SK-N-SH (cell line): ENCODE measurements around the gene SST. TPM values are rescaled to one million over a fixed set of nuclear protein-coding genes. Genes with fewer than 3 reads are reported as not detected.

Experiments
- CTCF ChIA-PET: fragments of 300-600, 350-600 bp; formaldehyde crosslinking; extraction: SDS; loops from one replicate; lab custom pipeline; 2021; lab: Yijun Ruan, JAX
- POLR2A ChIA-PET: fragments of 350-600 bp; sonication (Branson Sonifier 250); formaldehyde crosslinking; extraction: SDS; loops from one replicate; lab custom pipeline; 2020; ENCODE audit warnings: antibody characterized with exemption, inconsistent platforms; lab: Yijun Ruan, JAX
- DNase-seq: peaks from one replicate; pipeline ENCODE4 v3.0.0; 2012
- H2AFZ ChIP-seq: fragments of 200-600 bp; sonication (generic); 2 replicates; pipeline ENCODE4 v1.8.1; 2016; ENCODE audit warnings: antibody characterized with exemption, mild to moderate bottlenecking, low read depth
- H3F3A ChIP-seq: fragments of 200-600 bp; sonication (generic); replicated peaks from 2 replicates; pipeline ENCODE3; 2016; ENCODE audit warnings: antibody characterized with exemption, mild to moderate bottlenecking; ENCODE audit not compliant: insufficient read depth
- H3K27ac ChIP-seq, 2 experiments: fragments of 200-500 bp in 1 of 2; fragments of 200-600 bp in 1 of 2; sonication (Bioruptor generic) in 1 of 2; sonication (generic), shearing (Covaris generic) in 1 of 2; 2 replicates each; pipeline versions ENCODE4 v1.5.1 to v1.6.1; 2014 to 2016; ENCODE audit warnings: low read depth in 2 of 2, inconsistent platforms in 1 of 2, low read length in 1 of 2, mild to moderate bottlenecking in 1 of 2, mixed read lengths in 1 of 2
- H3K27me3 ChIP-seq: fragments of 200-600 bp; sonication (generic), shearing (Covaris generic); 2 replicates; pipeline ENCODE4 v1.6.1; 2016; ENCODE audit warnings: mixed run types; ENCODE audit not compliant: insufficient read depth
- H3K36me3 ChIP-seq, 2 experiments: fragments of 200-500 bp in 1 of 2; fragments of 200-600 bp in 1 of 2; sonication (Bioruptor generic) in 1 of 2; sonication (generic) in 1 of 2; replicated peaks in 1 of 2; 2 replicates each; pipeline versions ENCODE3 to v1.5.1; 2014 to 2016; ENCODE audit warnings: low read length in 1 of 2, mild to moderate bottlenecking in 1 of 2; ENCODE audit not compliant: insufficient read depth in 2 of 2, control insufficient read depth in 1 of 2
- H3K4me1 ChIP-seq, 2 experiments: fragments of 200-500 bp in 1 of 2; fragments of 200-600 bp in 1 of 2; sonication (Bioruptor generic) in 1 of 2; sonication (generic), shearing (Covaris generic) in 1 of 2; 2 replicates each; pipeline versions ENCODE4 v1.5.1 to v1.6.1; 2014 to 2016; ENCODE audit warnings: low read depth in 1 of 2, low read length in 1 of 2, mixed run types in 1 of 2; ENCODE audit not compliant: insufficient read depth in 2 of 2, control insufficient read depth in 1 of 2
- H3K4me2 ChIP-seq: fragments of 200-600 bp; sonication (generic), shearing (Covaris generic); 2 replicates; pipeline ENCODE4 v1.6.1; 2017; ENCODE audit warnings: mixed run types
- H3K4me3 ChIP-seq, 2 experiments: fragments of 200-500 bp in 1 of 2; fragments of 200-600 bp in 1 of 2; sonication (Bioruptor generic) in 1 of 2; sonication (generic), shearing (Covaris generic) in 1 of 2; 2 replicates each; pipeline versions ENCODE4 v1.5.1 to v1.8.1; 2014 to 2016; ENCODE audit warnings: low read depth in 2 of 2, inconsistent platforms in 1 of 2, low read length in 1 of 2, mild to moderate bottlenecking in 1 of 2, mixed read lengths in 1 of 2, moderate library complexity in 1 of 2
- H3K79me2 ChIP-seq: fragments of 200-600 bp; sonication (generic); 2 replicates; pipeline ENCODE4 v1.8.1; 2017; ENCODE audit warnings: mild to moderate bottlenecking; ENCODE audit not compliant: insufficient read depth
- H3K9ac ChIP-seq: fragments of 200-600 bp; sonication (generic); 2 replicates; pipeline ENCODE4 v1.6.1; 2017; ENCODE audit warnings: mixed run types
- H3K9me2 ChIP-seq: fragments of 200-600 bp; sonication (generic); 2 replicates; pipeline ENCODE4 v1.6.1; 2017; ENCODE audit warnings: mixed run types
- H3K9me3 ChIP-seq: fragments of 200-600 bp; sonication (generic); 2 replicates; pipeline ENCODE4 v1.6.1; 2017; ENCODE audit warnings: mixed run types, mild to moderate bottlenecking, moderate library complexity
- H4K20me1 ChIP-seq: fragments of 200-600 bp; sonication (generic); 2 replicates; pipeline ENCODE4 v1.6.1; 2017; ENCODE audit warnings: mild to moderate bottlenecking, mixed run types; ENCODE audit not compliant: insufficient read depth
- EP300 ChIP-seq, 2 experiments: IDR thresholded peaks; 2 replicates each; pipeline versions ENCODE4 v1.4.0 to v1.6.1; 2012; ENCODE audit warnings: borderline replicate concordance in 1 of 2, low read depth in 1 of 2, low read length in 1 of 2
- EZH2phosphoT487 ChIP-seq: fragments of 200-600 bp; sonication (generic); IDR thresholded peaks from 2 replicates; pipeline ENCODE4 v1.6.1; 2017; ENCODE audit warnings: low read depth, mixed run types, mild to moderate bottlenecking, antibody characterized with exemption, moderate library complexity, borderline replicate concordance
- FOXJ3 ChIP-seq: sonication (generic); formaldehyde crosslinking; IDR thresholded peaks from 2 replicates; pipeline ENCODE4 v1.5.1; 2020; ENCODE audit warnings: mild to moderate bottlenecking, missing genetic modification reagents
- FOXM1 ChIP-seq: IDR thresholded peaks from 2 replicates; pipeline ENCODE4 v1.4.0; 2012; ENCODE audit warnings: low read depth, mild to moderate bottlenecking
- GATA2 ChIP-seq: sonication (generic); formaldehyde crosslinking; IDR thresholded peaks from 2 replicates; pipeline ENCODE4 v1.5.0; 2020; ENCODE audit warnings: mild to moderate bottlenecking, missing genetic modification reagents
- IRF3 ChIP-seq: fragments of 150-350 bp; IDR thresholded peaks from 2 replicates; pipeline ENCODE4 v1.6.1; 2016; ENCODE audit warnings: mild to moderate bottlenecking, low read depth, low read length
- JUND ChIP-seq: IDR thresholded peaks from 2 replicates; pipeline ENCODE4 v1.4.0; 2012
- MXI1 ChIP-seq: IDR thresholded peaks from 2 replicates; pipeline ENCODE4 v1.6.1; 2012; ENCODE audit warnings: mild to moderate bottlenecking, low read depth, low read length, improper control_type of control experiment
- SMC3 ChIP-seq: IDR thresholded peaks from 2 replicates; pipeline ENCODE4 v1.6.1; 2012; ENCODE audit warnings: low read depth, low read length, improper control_type of control experiment
- TAF1 ChIP-seq: IDR thresholded peaks from 2 replicates; pipeline ENCODE4 v1.6.1; 2012; ENCODE audit warnings: low read depth, mild to moderate bottlenecking, low read length, moderate library complexity, borderline replicate concordance
- TEAD4 ChIP-seq: IDR thresholded peaks from 2 replicates; pipeline ENCODE4 v1.4.0; 2012; ENCODE audit warnings: mild to moderate bottlenecking, borderline replicate concordance; ENCODE audit not compliant: insufficient read depth
- USF1 ChIP-seq: IDR thresholded peaks from 2 replicates; pipeline ENCODE4 v1.4.0; 2012; ENCODE audit warnings: low read depth, borderline replicate concordance
- USF2 ChIP-seq: fragments of 150-350 bp; IDR thresholded peaks from 2 replicates; pipeline ENCODE4 v1.6.1; 2017; ENCODE audit warnings: antibody characterized with exemption, low read length, low read depth, borderline replicate concordance
- ZBTB33 ChIP-seq: IDR thresholded peaks from 2 replicates; pipeline ENCODE4 v1.4.0; 2012; ENCODE audit warnings: low read depth, borderline replicate concordance
- WGBS: methylation state at CpG from one replicate; pipeline ENCODE4 v1.1.6; 2017; ENCODE audit warnings: low lambda C conversion rate; 5-methylcytosine and 5-hydroxymethylcytosine counted together
- polyA plus RNA-seq, 3 experiments: library from polyadenylated mRNA; depleted of rRNA; stranded (reverse); fragments of >200 nt; gene quantifications; 2 replicates each; pipeline ENCODE4 v1.2.3, GENCODE V29; 2012

Gene SST
- polyA plus RNA-seq, 1 of the 3 experiments (the other 2 are of a cell fraction): not detected

DNA sequence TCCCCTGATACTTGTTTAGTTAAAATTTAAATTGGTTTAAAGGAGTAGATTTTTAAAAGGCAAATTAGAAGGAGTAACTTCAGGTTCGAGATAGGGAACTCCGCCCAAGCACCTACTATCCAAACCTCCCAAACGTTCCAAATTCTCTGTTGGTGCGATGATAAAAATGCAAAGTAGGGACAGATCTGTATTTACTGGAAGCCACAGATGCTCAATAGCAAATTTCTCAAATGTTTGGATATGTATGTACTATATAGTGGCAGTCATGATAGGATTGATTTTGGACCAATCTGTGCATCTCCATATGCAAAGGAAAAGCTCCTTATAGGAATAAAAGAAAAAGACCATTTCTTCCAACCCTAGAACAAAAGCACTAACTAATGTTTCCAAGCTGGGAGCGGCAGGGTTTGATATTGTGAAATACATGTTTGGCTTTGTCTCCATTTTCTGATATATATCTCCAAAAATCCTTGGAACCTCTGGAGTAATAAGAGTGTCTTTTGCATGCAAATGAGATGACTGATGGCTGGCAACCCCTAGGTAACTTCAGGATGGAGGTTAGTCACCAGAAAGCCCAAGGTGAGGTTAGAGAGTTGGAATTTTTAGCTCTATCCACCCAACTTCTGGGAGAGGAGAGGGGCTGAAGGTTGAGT, 16.6 kb upstream of the SST start:
- H3K4me1 ChIP-seq: no peaks in the 10 kb centered on the region
- H3F3A ChIP-seq: peaks cover 4% of the 10 kb centered on the region
- H3K27ac ChIP-seq: no peak overlapping the region
- WGBS: 18% methylated on average over 5 of the region's 5 CpGs
- CTCF ChIA-PET: interaction anchor here (1.2 to 4.7 kb wide), 3 partner anchors 7 to 71 kb away, joined by 3 to 27 read pairs (median 3); no protein-coding TSS in a partner anchor
- DNase-seq: no peak
- no peak overlapping the region for H3K4me3 ChIP-seq
- H3K9ac ChIP-seq: no peak overlapping the region
- no peaks in the 10 kb centered on the region for H3K36me3 ChIP-seq
- peaks cover 7% of the 10 kb centered on the region; the same call in 1 of the 2 replicates for H3K9me3 ChIP-seq
- TF ChIP-seq GATA2 (CRISPR knock-in tag) (no peak), USF1 (no peak), MXI1 (no peak), ZBTB33 (no peak), FOXJ3 (CRISPR knock-in tag) (no peak), IRF3 (no peak), SMC3 (no peak), JUND (no peak), EP300 (IDR thresholded peaks at IDR 0.05; ENCODE audit: borderline replicate concordance in 1 of 2, low read depth in 1 of 2, low read length in 1 of 2) (no peak), FOXM1 (no peak), EZH2phosphoT487 (no peak), TEAD4 (no peak), USF2 (no peak), TAF1 (no peak)
- no peak overlapping the region for H2AFZ ChIP-seq
- H3K27me3 ChIP-seq: peaks cover 24% of the 10 kb centered on the region; the same call in 1 of the 2 replicates
- H3K4me2 ChIP-seq: no peak overlapping the region
- no peaks in the 10 kb centered on the region for H4K20me1 ChIP-seq
- no peaks in the 10 kb centered on the region for H3K79me2 ChIP-seq
- no peaks in the 10 kb centered on the region for H3K9me2 ChIP-seq
- POLR2A ChIA-PET: no interaction called here
